ENCODE results near the gene RAP1GDS1. TPM values are rescaled to one million over a fixed set of nuclear protein-coding genes. Genes with fewer than 3 reads are reported as not detected.

The RAP1GDS1 gene
- total and polyA plus RNA-seq, 2 of the 4 experiments (the other 2 are of a cell fraction), result 29.0 to 85.1 TPM

GRCh38 chr4:98260047-98260578 lies 1.1 kb upstream of the RAP1GDS1 start:
- WGBS, 2 experiments (ENCODE audit: extremely low coverage in 2 of 2, insufficient read length in 1 of 2), result 0% methylated on average over 4 of the region's 24 CpGs; no CpG with 5 or more reads in 1 of the 2 experiments
- Histone ChIP-seq H3K14ac (replicated peaks; ENCODE audit: low read depth, low read length) (peak overlapping the region; percentile 99), H3K27me3 (ENCODE audit: control insufficient read depth, insufficient read depth, low read length) (no peaks in the 10 kb centered on the region), H3K4me3 (ENCODE audit: insufficient read depth, low read depth, low read length) (peak overlapping the region; percentile 51), H3K27ac (ENCODE audit: insufficient read depth, low read length) (peak overlapping the region; percentile 82), H2AFZ (replicated peaks; ENCODE audit: low read length, poor library complexity) (peak overlapping the region; percentile 98), H2BK120ac (ENCODE audit: low read depth, low read length) (peak overlapping the region; percentile 55), H2BK5ac (ENCODE audit: low read depth, low read length, poor library complexity, severe bottlenecking) (peak overlapping the region; percentile 78), H2BK15ac (ENCODE audit: low read depth, low read length) (no peak overlapping the region), H3K79me1 (ENCODE audit: low read depth in 1 of 2, low read length in 2 of 2) (peaks cover 5 to 36% of the 10 kb centered on the region in 2 experiments; a peak in 3 of 4 replicates), H3K4me1 (ENCODE audit: control insufficient read depth, insufficient read depth, low read length) (peaks cover 4% of the 10 kb centered on the region), H3K23ac (ENCODE audit: low read depth, low read length) (peak overlapping the region; percentile 99), H4K91ac (ENCODE audit: insufficient read depth, low read depth, low read length) (peak overlapping the region; percentile 95), H3K4ac (ENCODE audit: low read depth, low read length) (peak overlapping the region; percentile 95), H4K8ac (ENCODE audit: low read depth in 2 of 2, low read length in 2 of 2) (peak overlapping the region; percentile 86 to 91), H4K20me1 (ENCODE audit: insufficient read depth, low read length) (peaks cover 4% of the 10 kb centered on the region), H2AK5ac (ENCODE audit: low read depth, low read length) (peak overlapping the region; percentile 86), H3K9me1 (ENCODE audit: insufficient read depth, low read length) (no peaks in the 10 kb centered on the region), H3K36me3 (ENCODE audit: control insufficient read depth, insufficient read depth, low read length) (no peaks in the 10 kb centered on the region), H3K9ac (ENCODE audit: low read depth, low read length) (peak overlapping the region; percentile 75), H2AK9ac (replicated peaks; ENCODE audit: low read depth, low read length, poor library complexity) (peak overlapping the region; percentile 94), H3K18ac (ENCODE audit: low read depth, low read length) (peak overlapping the region; percentile 15), H4K5ac (ENCODE audit: low read depth, low read length) (peak overlapping the region; percentile 37), H3K4me2 (ENCODE audit: low read depth, low read length) (peak overlapping the region; percentile 81), H2BK20ac (ENCODE audit: low read depth, low read length) (no peak overlapping the region), H3K9me3 (ENCODE audit: control insufficient read depth, insufficient read depth, low read length) (no peaks in the 10 kb centered on the region), H3K56ac (ENCODE audit: extremely low read depth, insufficient read depth, low read length) (peak overlapping the region; percentile 91)
- dilution Hi-C loops (cut with HindIII; ENCODE audit: low sequenced_read_pairs, unreplicated experiment), result no loop called here
- in situ Hi-C loops (cut with MboI; ENCODE audit: low sequenced_read_pairs), result loop anchor here (25.0 kb wide), 1 partner anchor 402 kb away; the partner anchor contains the start of gene TSPAN5
- no TSS peak for BruUV-seq (replicated peaks)
- peak; percentile 10 for DNase-seq
- CTCF ChIA-PET, result no interaction called here
- peak; percentile 4 for ATAC-seq (ENCODE audit: low read depth)
- POLR2A ChIA-PET (ENCODE audit: unreplicated experiment), result no interaction called here
- intact Hi-C loops (cut with micrococcal nuclease), result loop anchor here (2.0 to 10.0 kb wide), 4 partner anchors 122 to 669 kb away; partner anchors contain the start of gene EIF4E
- no peak for TF ChIP-seq CHD1 (IDR thresholded peaks at IDR 0.05; ENCODE audit: low read depth, low read length)
- peak; percentile 64; the same call in 1 of the 2 replicates for TF ChIP-seq BHLHE40 (IDR thresholded peaks at IDR 0.05; ENCODE audit: low read depth, low read length)

Data from IMR-90 (cell line).